ENCODE data around the gene EXOC4. TPM values are rescaled to one million over a fixed set of nuclear protein-coding genes. Genes with fewer than 3 reads are reported as not detected.

Gene EXOC4
- total RNA-seq, 1 donor from 2014 or later: 94.0 TPM

DNA sequence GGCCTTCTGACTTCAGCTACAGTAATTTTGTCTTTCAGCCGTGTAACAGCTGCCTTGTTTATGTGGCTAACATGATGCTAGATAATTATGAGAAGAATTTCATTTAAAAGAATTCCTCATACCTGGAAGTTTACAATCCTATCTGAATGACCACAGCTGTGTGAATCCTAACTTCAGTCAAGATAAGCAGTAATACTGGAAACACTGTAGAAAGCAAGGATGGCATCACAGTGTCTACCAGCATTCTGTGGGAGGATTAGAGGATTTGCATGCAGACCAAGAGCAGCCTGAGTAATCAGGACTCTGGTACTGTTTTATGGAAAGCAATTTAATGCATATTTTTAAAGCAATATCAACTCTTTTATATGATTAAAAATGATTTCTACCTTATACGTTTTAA is 282.4 kb downstream of the EXOC4 start:
- H3K4me1 Mint-ChIP-seq (ENCODE audit: unreplicated experiment): peaks cover 26% of the 10 kb centered on the region
- no peak overlapping the region for H3K27ac Mint-ChIP-seq (ENCODE audit: unreplicated experiment)
- no peaks in the 10 kb centered on the region for H3K27me3 Mint-ChIP-seq (ENCODE audit: unreplicated experiment)
- no peaks in the 10 kb centered on the region for H3K36me3 Mint-ChIP-seq (ENCODE audit: low read depth, unreplicated experiment)
- H3K4me3 Mint-ChIP-seq (ENCODE audit: unreplicated experiment): no peak overlapping the region
- TF ChIP-seq, protein P1, sequence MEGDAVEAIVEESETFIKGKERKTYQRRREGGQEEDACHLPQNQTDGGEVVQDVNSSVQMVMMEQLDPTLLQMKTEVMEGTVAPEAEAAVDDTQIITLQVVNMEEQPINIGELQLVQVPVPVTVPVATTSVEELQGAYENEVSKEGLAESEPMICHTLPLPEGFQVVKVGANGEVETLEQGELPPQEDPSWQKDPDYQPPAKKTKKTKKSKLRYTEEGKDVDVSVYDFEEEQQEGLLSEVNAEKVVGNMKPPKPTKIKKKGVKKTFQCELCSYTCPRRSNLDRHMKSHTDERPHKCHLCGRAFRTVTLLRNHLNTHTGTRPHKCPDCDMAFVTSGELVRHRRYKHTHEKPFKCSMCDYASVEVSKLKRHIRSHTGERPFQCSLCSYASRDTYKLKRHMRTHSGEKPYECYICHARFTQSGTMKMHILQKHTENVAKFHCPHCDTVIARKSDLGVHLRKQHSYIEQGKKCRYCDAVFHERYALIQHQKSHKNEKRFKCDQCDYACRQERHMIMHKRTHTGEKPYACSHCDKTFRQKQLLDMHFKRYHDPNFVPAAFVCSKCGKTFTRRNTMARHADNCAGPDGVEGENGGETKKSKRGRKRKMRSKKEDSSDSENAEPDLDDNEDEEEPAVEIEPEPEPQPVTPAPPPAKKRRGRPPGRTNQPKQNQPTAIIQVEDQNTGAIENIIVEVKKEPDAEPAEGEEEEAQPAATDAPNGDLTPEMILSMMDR (IDR thresholded peaks at IDR 0.05; ENCODE audit: unreplicated experiment): no peak
- H3K9me3 Mint-ChIP-seq (ENCODE audit: unreplicated experiment): no peaks in the 10 kb centered on the region
- no peak for DNase-seq (ENCODE audit: low spot score)

DNA sequence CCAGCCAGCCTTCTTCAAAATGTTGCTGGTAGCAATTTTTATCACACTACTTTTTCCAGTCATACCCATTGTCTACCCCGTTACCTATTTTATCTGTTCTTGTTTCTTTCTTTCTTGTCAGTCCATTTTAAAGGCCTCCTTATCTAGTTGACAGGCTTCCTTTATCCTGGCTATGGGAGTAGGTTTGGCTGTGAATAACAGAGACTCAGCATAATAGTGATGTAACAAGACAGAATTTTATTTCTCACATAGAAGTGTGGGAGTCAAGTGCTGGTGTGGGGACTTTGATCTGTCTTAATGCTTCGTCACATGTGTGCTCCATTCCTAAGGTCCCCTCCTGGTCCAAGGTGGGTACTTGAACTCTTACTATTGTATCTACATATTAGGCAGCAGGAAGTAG is 283.6 kb downstream of the EXOC4 start:
- Mint-ChIP-seq H3K27me3 (ENCODE audit: unreplicated experiment) (no peaks in the 10 kb centered on the region), H3K4me3 (ENCODE audit: unreplicated experiment) (no peak overlapping the region), H3K9me3 (ENCODE audit: unreplicated experiment) (no peaks in the 10 kb centered on the region), H3K4me1 (ENCODE audit: unreplicated experiment) (peaks cover 26% of the 10 kb centered on the region), H3K36me3 (ENCODE audit: low read depth, unreplicated experiment) (no peaks in the 10 kb centered on the region), H3K27ac (ENCODE audit: unreplicated experiment) (no peak overlapping the region)
- no peak for DNase-seq (ENCODE audit: low spot score)
- TF ChIP-seq, protein P1 (IDR thresholded peaks at IDR 0.05; ENCODE audit: unreplicated experiment): no peak

DNA sequence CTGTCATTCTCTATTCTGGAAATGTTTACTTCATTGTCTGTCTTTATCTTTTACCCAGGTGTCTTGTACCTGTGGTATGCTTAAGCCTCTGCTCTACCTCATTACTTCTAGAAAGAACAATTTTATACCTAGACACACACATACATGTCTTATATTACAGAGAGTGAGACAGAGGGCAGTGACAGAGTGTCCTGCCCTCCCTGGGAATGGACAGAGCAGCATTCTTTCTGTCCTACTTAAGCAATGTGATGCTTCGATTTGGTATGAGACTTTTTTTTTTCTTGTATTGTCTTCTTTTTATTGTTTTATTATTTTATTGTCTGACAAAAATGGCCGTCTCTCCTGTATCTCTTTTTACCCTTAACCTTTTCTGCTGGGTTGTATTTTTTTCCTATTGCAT is 286.1 kb downstream of the EXOC4 start:
- TF ChIP-seq, protein P1 (IDR thresholded peaks at IDR 0.05; ENCODE audit: unreplicated experiment): no peak
- Mint-ChIP-seq H3K9me3 (ENCODE audit: unreplicated experiment) (no peaks in the 10 kb centered on the region), H3K4me3 (ENCODE audit: unreplicated experiment) (no peak overlapping the region), H3K36me3 (ENCODE audit: low read depth, unreplicated experiment) (no peaks in the 10 kb centered on the region), H3K27me3 (ENCODE audit: unreplicated experiment) (no peaks in the 10 kb centered on the region), H3K27ac (ENCODE audit: unreplicated experiment) (no peak overlapping the region), H3K4me1 (ENCODE audit: unreplicated experiment) (peaks cover 21% of the 10 kb centered on the region)
- no peak for DNase-seq (ENCODE audit: low spot score)

DNA sequence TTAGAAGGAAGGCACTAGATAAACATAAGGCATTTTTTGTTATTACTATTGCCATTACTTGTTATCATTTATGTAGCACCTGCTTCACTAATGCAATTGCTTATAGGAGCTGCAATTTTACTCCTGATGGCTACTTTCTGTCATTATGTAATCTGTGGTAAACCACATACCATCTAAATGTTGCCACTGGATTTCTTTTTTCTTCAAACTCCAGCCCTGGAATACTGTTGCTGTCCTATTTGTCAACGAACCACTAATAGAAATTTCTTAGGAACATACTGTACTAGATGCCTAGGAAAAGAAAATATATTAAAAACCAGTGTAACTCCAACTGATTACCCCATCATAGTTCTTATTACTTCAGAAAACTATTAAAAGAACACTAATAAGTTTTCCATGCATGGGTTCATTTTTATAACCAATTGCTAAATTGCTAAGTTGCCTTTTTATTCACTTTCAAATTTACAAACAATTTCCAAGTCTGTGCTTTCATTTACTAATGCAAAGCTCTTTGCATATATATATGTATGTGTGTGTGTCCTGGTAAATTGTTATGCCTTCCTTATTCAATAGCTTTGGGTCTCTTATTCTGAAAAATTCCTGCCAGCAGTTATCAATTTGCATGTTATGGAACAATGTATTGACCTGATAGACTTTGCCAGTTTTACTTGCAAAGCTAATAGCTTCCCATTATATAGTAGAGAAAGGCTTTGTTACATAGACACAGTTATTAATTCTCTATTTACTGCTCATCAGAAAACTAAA is 287.4 kb downstream of the EXOC4 start:
- H3K36me3 Mint-ChIP-seq (ENCODE audit: low read depth, unreplicated experiment): no peaks in the 10 kb centered on the region
- H3K27ac Mint-ChIP-seq (ENCODE audit: unreplicated experiment): no peak overlapping the region
- no peak for DNase-seq (ENCODE audit: low spot score)
- no peak overlapping the region for H3K4me3 Mint-ChIP-seq (ENCODE audit: unreplicated experiment)
- no peaks in the 10 kb centered on the region for H3K9me3 Mint-ChIP-seq (ENCODE audit: unreplicated experiment)
- TF ChIP-seq, protein P1 (IDR thresholded peaks at IDR 0.05; ENCODE audit: unreplicated experiment): no peak
- no peaks in the 10 kb centered on the region for H3K27me3 Mint-ChIP-seq (ENCODE audit: unreplicated experiment)
- peaks cover 20% of the 10 kb centered on the region for H3K4me1 Mint-ChIP-seq (ENCODE audit: unreplicated experiment)

DNA sequence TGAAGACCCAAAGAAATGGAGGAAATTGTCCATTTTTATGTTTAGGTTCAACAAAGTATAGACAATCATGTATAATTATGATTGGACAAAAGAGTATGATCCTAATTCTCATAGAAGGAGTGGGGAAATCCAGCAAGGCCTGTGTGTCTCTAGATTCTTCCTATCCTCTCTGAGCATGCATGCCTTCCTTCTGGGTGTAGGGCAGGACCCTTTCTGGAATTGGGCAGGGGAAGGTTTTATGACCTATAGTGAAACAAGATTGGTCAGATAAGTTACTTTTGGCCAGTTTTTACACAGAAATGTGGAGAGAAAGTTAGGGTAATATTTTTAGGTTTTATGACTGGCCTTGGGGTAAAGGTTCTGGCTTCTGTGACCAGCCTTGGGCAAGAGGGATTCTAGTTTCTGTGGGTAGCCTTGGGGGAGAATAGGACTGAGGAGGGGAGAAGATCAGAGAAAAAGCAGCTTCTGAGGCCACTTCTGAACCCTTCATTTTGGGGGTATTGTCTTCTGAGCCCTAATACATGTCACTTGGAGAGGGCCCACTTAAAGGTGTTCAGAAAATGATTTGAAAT is 289.4 kb downstream of the EXOC4 start:
- no peak overlapping the region for H3K27ac Mint-ChIP-seq (ENCODE audit: unreplicated experiment)
- DNase-seq (ENCODE audit: low spot score): no peak
- no peaks in the 10 kb centered on the region for H3K9me3 Mint-ChIP-seq (ENCODE audit: unreplicated experiment)
- no peaks in the 10 kb centered on the region for H3K27me3 Mint-ChIP-seq (ENCODE audit: unreplicated experiment)
- no peaks in the 10 kb centered on the region for H3K36me3 Mint-ChIP-seq (ENCODE audit: low read depth, unreplicated experiment)
- peaks cover 11% of the 10 kb centered on the region for H3K4me1 Mint-ChIP-seq (ENCODE audit: unreplicated experiment)
- TF ChIP-seq, protein P1 (IDR thresholded peaks at IDR 0.05; ENCODE audit: unreplicated experiment): no peak
- no peak overlapping the region for H3K4me3 Mint-ChIP-seq (ENCODE audit: unreplicated experiment)
